GM21381 (cell line): Measurements from ENCODE around the gene EZR.
"Not testable (repeated sequence)": the region's sequence is repeated elsewhere in the genome, so short reads cannot be mapped to it uniquely, and the experiment has no call there.

Source experiments
- ATAC-seq: cut with Tn5 transposase; IDR thresholded peaks from one replicate; pipeline ENCODE4 v1.9.1; 2021; ENCODE audit warnings: mild to moderate bottlenecking, moderate library complexity; ENCODE audit not compliant: unreplicated experiment

Gene EZR

GRCh38 chr6:158843751-158844683, 24.8 kb upstream of the EZR start:
- ATAC-seq, result no peak

- no peak for ATAC-seq
These were observed 22.2 kb upstream of the EZR start for GRCh38 chr6:158841358-158841757.

- ATAC-seq, result no peak
These were observed 21.3 kb upstream of the EZR start for GRCh38 chr6:158840465-158840864.

GRCh38 chr6:158839796-158840195, 20.6 kb upstream of the EZR start:
- no peak for ATAC-seq

- ATAC-seq, result not testable (repeated sequence)
These were observed 19.6 kb upstream of the EZR start for GRCh38 chr6:158838790-158839189.

- ATAC-seq, result no peak
These were observed 18.8 kb upstream of the EZR start for GRCh38 chr6:158837684-158838625.

- no peak for ATAC-seq
These were observed 17.6 kb upstream of the EZR start for GRCh38 chr6:158836625-158837311.

- ATAC-seq, result no peak
These were observed 16.6 kb upstream of the EZR start for GRCh38 chr6:158835616-158836221.

- no peak for ATAC-seq
These were observed 15.7 kb upstream of the EZR start for GRCh38 chr6:158834675-158835385.

- ATAC-seq, result not testable (repeated sequence)
These were observed 13.6 kb upstream of the EZR start for GRCh38 chr6:158832807-158833206.

GRCh38 chr6:158832026-158832425, 12.9 kb upstream of the EZR start:
- ATAC-seq, result no peak

- no peak for ATAC-seq
These were observed 12.4 kb upstream of the EZR start for GRCh38 chr6:158831571-158831970.

- ATAC-seq, result no peak
These were observed 11.6 kb upstream of the EZR start for GRCh38 chr6:158830736-158831135.

- ATAC-seq, result no peak
These were observed 9.6 kb upstream of the EZR start for GRCh38 chr6:158828807-158829206.

- no peak for ATAC-seq
These were observed 7.8 kb upstream of the EZR start for GRCh38 chr6:158826819-158827501.

GRCh38 chr6:158825951-158826306, 6.8 kb upstream of the EZR start:
- no peak for ATAC-seq

- no peak for ATAC-seq
These were observed 6.1 kb upstream of the EZR start for GRCh38 chr6:158825038-158825950.

- not testable (repeated sequence) for ATAC-seq
These were observed 4.4 kb upstream of the EZR start for GRCh38 chr6:158823616-158824015.
